Panc1 (cell line): Measurements from ENCODE around the gene PAX4. TPM values are rescaled to one million over a fixed set of nuclear protein-coding genes. Genes with fewer than 3 reads are reported as not detected.
A peak's percentile ranks its signal among the peaks of the same experiment; 100 is the strongest.

Source experiments
- ATAC-seq: fragments of 200-7000 bp; cut with Tn5 transposase; 2 replicates; pipeline ENCODE4 v1.9.1; 2020; ENCODE audit warnings: mild to moderate bottlenecking, moderate library complexity
- BruUV-seq: library from RNA; stranded (reverse); fragments of 400-500 nt; replicated peaks from 2 replicates; lab custom pipeline; 2021; lab: Mats Ljungman, UMichigan
- CTCF ChIA-PET: fragments of 300-600 bp; sonication (Branson Sonifier 250); formaldehyde crosslinking; loops from one replicate; lab custom pipeline; 2022; ENCODE audit warnings: antibody characterized with exemption; lab: Charles Lee
- POLR2A ChIA-PET: fragments of 300-600 bp; sonication (Branson Sonifier 250); formaldehyde crosslinking; loops from one replicate; lab custom pipeline; 2022; ENCODE audit warnings: antibody characterized with exemption; lab: Charles Lee
- DNase-seq: peaks from one replicate; pipeline ENCODE4 v3.0.0-alpha.2; 2010; ENCODE audit warnings: low read depth, low spot score
- H3K27ac ChIP-seq: 2 replicates; pipeline ENCODE4 v1.5.1; 2011; ENCODE audit warnings: mild to moderate bottlenecking, low read length, inconsistent platforms
- H3K27me3 ChIP-seq: fragments of 200-500 bp; sonication (Bioruptor generic); 2 replicates; pipeline ENCODE4 v1.6.0; 2014; ENCODE audit warnings: low read length, inconsistent platforms; ENCODE audit not compliant: control insufficient read depth, insufficient read depth
- H3K36me3 ChIP-seq: fragments of 200-500 bp; sonication (Bioruptor generic); 2 replicates; pipeline ENCODE4 v1.5.1; 2014; ENCODE audit warnings: inconsistent platforms, mild to moderate bottlenecking, low read length, moderate library complexity; ENCODE audit not compliant: control insufficient read depth, insufficient read depth
- H3K4me1 ChIP-seq: 2 replicates; pipeline ENCODE4 v1.5.1; 2011; ENCODE audit warnings: inconsistent platforms, mild to moderate bottlenecking, low read length, moderate library complexity; ENCODE audit not compliant: control insufficient read depth, insufficient read depth
- H3K4me3 ChIP-seq, 2 experiments: 2 replicates each; pipeline ENCODE4 v1.5.1; 2011 to 2012; ENCODE audit warnings: low read depth in 2 of 2, low read length in 2 of 2, mild to moderate bottlenecking in 2 of 2, inconsistent platforms in 1 of 2, moderate library complexity in 1 of 2
- H3K9me3 ChIP-seq: fragments of 200-500 bp; sonication (Bioruptor generic); 2 replicates; pipeline ENCODE4 v1.5.1; 2014; ENCODE audit warnings: low read depth, mild to moderate bottlenecking, inconsistent platforms, low read length, moderate library complexity; ENCODE audit not compliant: control insufficient read depth, insufficient read depth
- POLR2AphosphoS5 ChIP-seq: IDR thresholded peaks from 2 replicates; pipeline ENCODE4 v1.6.1; 2012; ENCODE audit warnings: mild to moderate bottlenecking, low read depth, low read length, moderate library complexity
- SIN3A ChIP-seq: IDR thresholded peaks from 2 replicates; pipeline ENCODE4 v1.6.1; 2012; ENCODE audit warnings: low read depth, mild to moderate bottlenecking, low read length, moderate library complexity, borderline replicate concordance; ENCODE audit not compliant: insufficient read depth
- TCF7L2 ChIP-seq: IDR thresholded peaks from 2 replicates; pipeline ENCODE4 v1.6.1; 2011; ENCODE audit warnings: mild to moderate bottlenecking, low read depth, low read length, inconsistent platforms
- in situ Hi-C: cut with HindIII; loops from 2 replicates; pipeline ENCODE4 v1.10.0; 2016; ENCODE audit warnings: low sequenced_read_pairs, low pct_unique_long_range_greater_than_20kb
- intact Hi-C: fragments of 100-400 bp; cut with micrococcal nuclease; formaldehyde crosslinking; loops from one replicate; pipeline ENCODE4 v1.10.0; 2022; ENCODE audit not compliant: unreplicated experiment
- total RNA-seq: library from RNA; stranded (reverse); gene quantifications from one replicate; pipeline ENCODE4 v1.2.1, GENCODE V29; 2021; ENCODE audit not compliant: unreplicated experiment
- TF ChIP-seq, protein P1 (sequence below), 2 experiments: IDR thresholded peaks; 2 replicates each; pipeline ENCODE4 v1.6.1; 2011 to 2012; ENCODE audit warnings: low read depth in 2 of 2, control low read depth in 1 of 2, low read length in 1 of 2, mild to moderate bottlenecking in 1 of 2, moderate library complexity in 1 of 2; ENCODE audit not compliant: insufficient read depth in 1 of 2

The PAX4 gene
- total RNA-seq, 1 experiment from 2014 or later = not detected

DNA sequence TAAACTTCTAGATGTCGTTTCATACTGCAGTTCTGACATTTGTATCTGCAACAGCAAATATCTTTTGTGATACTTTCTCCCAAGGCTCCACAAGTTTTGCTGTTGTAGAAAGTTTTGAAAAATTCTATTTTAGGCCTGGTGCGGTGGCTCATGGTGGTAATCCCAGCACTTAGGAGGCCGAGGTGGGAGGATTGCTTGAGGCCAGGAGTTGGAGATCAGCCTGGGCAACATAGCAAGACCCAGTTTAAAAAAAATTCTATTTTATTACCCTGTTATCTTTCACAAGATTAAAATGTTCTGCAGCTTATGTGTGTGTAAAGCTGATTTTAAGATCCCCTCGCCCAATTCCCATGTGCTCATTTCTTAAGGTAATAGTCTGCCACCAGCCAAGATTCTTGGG is 35.5 kb upstream of the PAX4 start:
- H3K4me3 ChIP-seq = peak overlapping the region; percentile 83 to 100
- BruUV-seq = no TSS peak
- H3K9me3 ChIP-seq = no peaks in the 10 kb centered on the region
- in situ Hi-C loops (no loop called here), intact Hi-C loops (no loop called here)
- DNase-seq (no peak), ATAC-seq (no peak)
- TF ChIP-seq SIN3A = no peak
- TF ChIP-seq, protein P1, sequence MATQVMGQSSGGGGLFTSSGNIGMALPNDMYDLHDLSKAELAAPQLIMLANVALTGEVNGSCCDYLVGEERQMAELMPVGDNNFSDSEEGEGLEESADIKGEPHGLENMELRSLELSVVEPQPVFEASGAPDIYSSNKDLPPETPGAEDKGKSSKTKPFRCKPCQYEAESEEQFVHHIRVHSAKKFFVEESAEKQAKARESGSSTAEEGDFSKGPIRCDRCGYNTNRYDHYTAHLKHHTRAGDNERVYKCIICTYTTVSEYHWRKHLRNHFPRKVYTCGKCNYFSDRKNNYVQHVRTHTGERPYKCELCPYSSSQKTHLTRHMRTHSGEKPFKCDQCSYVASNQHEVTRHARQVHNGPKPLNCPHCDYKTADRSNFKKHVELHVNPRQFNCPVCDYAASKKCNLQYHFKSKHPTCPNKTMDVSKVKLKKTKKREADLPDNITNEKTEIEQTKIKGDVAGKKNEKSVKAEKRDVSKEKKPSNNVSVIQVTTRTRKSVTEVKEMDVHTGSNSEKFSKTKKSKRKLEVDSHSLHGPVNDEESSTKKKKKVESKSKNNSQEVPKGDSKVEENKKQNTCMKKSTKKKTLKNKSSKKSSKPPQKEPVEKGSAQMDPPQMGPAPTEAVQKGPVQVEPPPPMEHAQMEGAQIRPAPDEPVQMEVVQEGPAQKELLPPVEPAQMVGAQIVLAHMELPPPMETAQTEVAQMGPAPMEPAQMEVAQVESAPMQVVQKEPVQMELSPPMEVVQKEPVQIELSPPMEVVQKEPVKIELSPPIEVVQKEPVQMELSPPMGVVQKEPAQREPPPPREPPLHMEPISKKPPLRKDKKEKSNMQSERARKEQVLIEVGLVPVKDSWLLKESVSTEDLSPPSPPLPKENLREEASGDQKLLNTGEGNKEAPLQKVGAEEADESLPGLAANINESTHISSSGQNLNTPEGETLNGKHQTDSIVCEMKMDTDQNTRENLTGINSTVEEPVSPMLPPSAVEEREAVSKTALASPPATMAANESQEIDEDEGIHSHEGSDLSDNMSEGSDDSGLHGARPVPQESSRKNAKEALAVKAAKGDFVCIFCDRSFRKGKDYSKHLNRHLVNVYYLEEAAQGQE (IDR thresholded peaks at IDR 0.05; ENCODE audit: insufficient read depth in 1 of 2, low read depth in 2 of 2, low read length in 1 of 2) = no peak
- no peak for TF ChIP-seq TCF7L2
- TF ChIP-seq POLR2AphosphoS5 = no peak
- ChIA-PET POLR2A (no interaction called here), CTCF (no interaction called here)
- H3K4me1 ChIP-seq = peaks cover 26% of the 10 kb centered on the region
- H3K36me3 ChIP-seq = peaks cover 8% of the 10 kb centered on the region
- H3K27ac ChIP-seq = peak overlapping the region; percentile 82
- H3K27me3 ChIP-seq = no peaks in the 10 kb centered on the region

DNA sequence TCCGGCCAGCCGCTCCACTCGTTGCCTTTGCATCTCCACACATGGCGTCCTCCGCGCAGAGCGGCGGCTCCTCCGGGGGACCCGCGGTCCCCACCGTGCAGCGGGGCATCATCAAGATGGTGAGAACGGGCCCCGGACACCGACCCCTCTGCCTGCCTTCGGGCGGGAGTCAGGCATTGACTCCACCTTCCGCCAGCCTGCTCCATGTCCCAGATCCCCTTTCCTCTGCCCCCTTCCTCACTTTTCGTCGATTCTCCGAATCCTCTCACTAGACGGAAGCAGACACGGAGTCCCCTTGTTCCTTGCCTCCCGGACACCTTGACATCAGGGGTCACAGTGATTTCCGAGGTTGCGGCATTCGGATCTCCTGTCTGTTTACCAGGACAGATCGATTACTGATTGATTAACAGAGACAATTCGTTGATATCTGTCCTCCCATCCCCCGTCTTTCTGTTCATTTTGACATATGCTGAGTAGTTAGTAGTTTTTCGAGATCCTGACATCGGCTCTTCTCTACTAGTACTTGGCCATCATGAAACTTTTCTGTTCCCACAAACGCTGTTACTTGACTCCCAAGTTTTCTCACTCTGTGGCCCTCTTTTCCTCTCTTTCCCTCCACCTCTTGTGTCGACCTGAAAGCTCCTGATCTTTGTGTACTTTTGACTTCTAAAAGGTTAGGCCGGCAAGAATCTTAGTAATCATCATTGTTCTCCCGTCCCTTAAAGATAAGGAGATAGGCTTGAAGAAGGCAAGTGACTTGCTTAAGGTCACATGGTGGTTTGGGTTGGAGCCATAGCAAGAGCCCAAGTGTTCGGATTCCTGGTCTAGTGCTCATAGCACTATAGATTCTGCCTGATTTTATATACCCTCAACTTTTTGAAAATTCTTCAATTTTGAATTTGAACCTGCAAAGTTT is 34.6 kb upstream of the PAX4 start:
- no peaks in the 10 kb centered on the region for H3K9me3 ChIP-seq
- intact Hi-C loops (no loop called here), in situ Hi-C loops (no loop called here)
- TF ChIP-seq POLR2AphosphoS5 = no peak
- TF ChIP-seq, protein P1 (IDR thresholded peaks at IDR 0.05; ENCODE audit: insufficient read depth in 1 of 2, low read depth in 2 of 2, low read length in 1 of 2) = 0 out of 4 replicates have a peak, but pooled peaks of 1 of the 2 experiments have one; percentile 1
- ATAC-seq (peak; percentile 35; the same call in 1 of the 2 replicates), DNase-seq (no peak)
- peaks cover 8% of the 10 kb centered on the region for H3K36me3 ChIP-seq
- POLR2A ChIA-PET = interaction anchor here (1.2 kb wide), 1 partner anchor 12 kb away, joined by 3 read pairs; no protein-coding TSS in a partner anchor
- BruUV-seq = no TSS peak
- peaks cover 26% of the 10 kb centered on the region for H3K4me1 ChIP-seq
- no peaks in the 10 kb centered on the region for H3K27me3 ChIP-seq
- H3K4me3 ChIP-seq = peak overlapping the region; percentile 83 to 100
- CTCF ChIA-PET = interaction anchor here (0.6 kb wide), 1 partner anchor 55 kb away, joined by 10 read pairs; no protein-coding TSS in a partner anchor
- H3K27ac ChIP-seq = peak overlapping the region; percentile 82
